Neural cell (in vitro differentiated cells): ENCODE data around the gene ZBTB6.

Source experiments
- CTCF ChIP-seq: fragments of 450-650 bp; IDR thresholded peaks from 2 replicates; pipeline ENCODE4 v1.5.1; 2014; ENCODE audit warnings: antibody characterized with exemption, mild to moderate bottlenecking, moderate library complexity; ENCODE audit not compliant: poor library complexity, severe bottlenecking
- EP300 ChIP-seq: fragments of 450-650 bp; conservative IDR thresholded peaks from 2 replicates; pipeline ENCODE4 v1.6.1; 2014; ENCODE audit warnings: antibody characterized with exemption, mild to moderate bottlenecking, moderate library complexity; ENCODE audit not compliant: poor library complexity, severe bottlenecking
- POLR2AphosphoS5 ChIP-seq: IDR thresholded peaks from 2 replicates; pipeline ENCODE4 v1.6.1; 2012
- REST ChIP-seq: IDR thresholded peaks from 2 replicates; pipeline ENCODE4 v1.6.1; 2012; ENCODE audit warnings: borderline replicate concordance
- SMC3 ChIP-seq: fragments of 450-650 bp; conservative IDR thresholded peaks from 2 replicates; pipeline ENCODE4 v1.6.1; 2014; ENCODE audit warnings: antibody characterized with exemption, mild to moderate bottlenecking, moderate library complexity; ENCODE audit not compliant: poor library complexity
- TAF1 ChIP-seq: IDR thresholded peaks from 2 replicates; pipeline ENCODE4 v1.6.1; 2012; ENCODE audit warnings: low read depth

GRCh38 chr9:122918310-122918709, 5.2 kb upstream of the ZBTB6 start:
- TF ChIP-seq CTCF, result no peak
- TF ChIP-seq EP300, result no peak
- TF ChIP-seq REST, result no peak
- TF ChIP-seq SMC3, result no peak
- no peak for TF ChIP-seq POLR2AphosphoS5
- no peak for TF ChIP-seq TAF1
